Psoas muscle (tissue), 8 donors: ENCODE measurements around the gene SARS1. TPM values are rescaled to one million over a fixed set of nuclear protein-coding genes. Genes with fewer than 3 reads are reported as not detected.

ENCODE experiments used
- ATAC-seq, 4 donors: fragments of 200-7000 bp; cut with Tn5 transposase; one replicate each; pipeline ENCODE4 v1.9.1; 2020; ENCODE audit warnings: moderate library complexity in 3 of 4, mild to moderate bottlenecking in 2 of 4
- DNase-seq, 2 donors: peaks; one replicate each; pipeline ENCODE4 v3.0.0-alpha.2; 2020
- H3K27ac ChIP-seq: fragments of 200-600 bp; one replicate; pipeline ENCODE4 v1.8.0; 2022
- H3K27me3 ChIP-seq, 3 donors: fragments of 200-600 bp in 1 of 3; one replicate each; pipeline versions ENCODE4 v1.6.1 to v1.8.0; 2013 to 2022; ENCODE audit warnings: low read length in 2 of 3, mild to moderate bottlenecking in 2 of 3, moderate library complexity in 1 of 3; ENCODE audit not compliant: insufficient read depth in 3 of 3
- H3K36me3 ChIP-seq, 2 donors: fragments of 200-600 bp in 1 of 2; one replicate each; pipeline versions ENCODE4 v1.6.1 to v1.8.0; 2013 to 2022; ENCODE audit warnings: low read depth in 1 of 2, mild to moderate bottlenecking in 1 of 2, moderate library complexity in 1 of 2; ENCODE audit not compliant: insufficient read depth in 1 of 2
- H3K4me1 ChIP-seq: fragments of 200-600 bp; one replicate; pipeline ENCODE4 v1.8.0; 2022
- H3K4me3 ChIP-seq: fragments of 200-600 bp; one replicate; pipeline ENCODE4 v1.8.0; 2022; ENCODE audit warnings: mild to moderate bottlenecking
- H3K9me3 ChIP-seq: fragments of 200-600 bp; one replicate; pipeline ENCODE4 v1.8.0; 2022
- whole genome bisulfite sequencing, 3 donors: extraction: QIAGEN DNeasy Blood & Tissue Kit; methylation state at CpG; one replicate each; pipeline versions ENCODE4 v1.1.6 to v1.1.7; 2013; 5-methylcytosine and 5-hydroxymethylcytosine counted together
- intact Hi-C, 2 donors: fragments of 100-400 bp; cut with DNase I; formaldehyde crosslinking; loops; one replicate each; pipeline versions ENCODE4 v1.11.0 to v1.14.2; 2022
- polyA plus RNA-seq, 3 donors: library from polyadenylated mRNA; stranded (reverse); fragments of 200-250 nt; gene quantifications; one replicate each; pipeline ENCODE4 v1.2.3, GENCODE V29; 2013
- total RNA-seq, 4 donors: library from RNA; stranded (reverse); fragmentation: NEBNext Ultra II Directional in 2 of 4; extraction: Animal tissue kit (Norgen Biotek cat#: 25700) in 2 of 4; gene quantifications; one replicate each; pipeline versions ENCODE4 v1.2.1 to v1.2.4, GENCODE V29; 2021 to 2023
- TF ChIP-seq, protein P1 (sequence below): fragments of 200-600 bp; IDR thresholded peaks from one replicate; pipeline ENCODE4 v1.8.0; 2022; ENCODE audit warnings: antibody characterized with exemption
- donor health status: healthy with polysubstance abuse.
- donor health status: DM: no; HTN: no; CAD: no; lungs with moderate emphysema.
- donor health status: Bipolar disorder and iron deficiency.
- donor health status: healthy.
- donor health status: DM: yes; HTN: yes; CAD: no.
- donor health status: DM: no; HTN: no; CAD: no.
- donor health status: DM: no; HTN: no; CAD: no.
- donor health status: DM: yes; HTN: yes; CAD: no.

Gene SARS1
- total and polyA plus RNA-seq, 7 donors: 76.4 to 155 (median 149) TPM

DNA sequence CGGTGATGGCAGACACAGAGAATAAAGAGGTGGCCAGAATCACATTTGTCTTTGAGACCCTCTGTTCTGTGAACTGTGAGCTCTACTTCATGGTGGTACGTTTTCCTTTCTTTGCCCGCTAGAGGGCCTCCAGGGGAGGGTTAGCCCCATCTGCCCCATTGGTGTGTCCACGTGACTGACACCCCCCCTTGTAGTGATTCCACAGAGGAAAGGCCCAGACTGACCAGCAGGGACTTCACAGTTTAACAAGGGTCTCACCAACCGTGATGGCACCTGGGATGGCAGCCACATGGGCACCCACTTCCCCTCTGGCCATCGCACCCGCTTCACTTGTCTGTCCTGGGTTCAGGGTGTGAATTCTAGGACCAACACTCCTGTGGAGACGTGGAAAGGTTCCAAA, 22.3 kb upstream of the SARS1 start:
- TF ChIP-seq, protein P1, sequence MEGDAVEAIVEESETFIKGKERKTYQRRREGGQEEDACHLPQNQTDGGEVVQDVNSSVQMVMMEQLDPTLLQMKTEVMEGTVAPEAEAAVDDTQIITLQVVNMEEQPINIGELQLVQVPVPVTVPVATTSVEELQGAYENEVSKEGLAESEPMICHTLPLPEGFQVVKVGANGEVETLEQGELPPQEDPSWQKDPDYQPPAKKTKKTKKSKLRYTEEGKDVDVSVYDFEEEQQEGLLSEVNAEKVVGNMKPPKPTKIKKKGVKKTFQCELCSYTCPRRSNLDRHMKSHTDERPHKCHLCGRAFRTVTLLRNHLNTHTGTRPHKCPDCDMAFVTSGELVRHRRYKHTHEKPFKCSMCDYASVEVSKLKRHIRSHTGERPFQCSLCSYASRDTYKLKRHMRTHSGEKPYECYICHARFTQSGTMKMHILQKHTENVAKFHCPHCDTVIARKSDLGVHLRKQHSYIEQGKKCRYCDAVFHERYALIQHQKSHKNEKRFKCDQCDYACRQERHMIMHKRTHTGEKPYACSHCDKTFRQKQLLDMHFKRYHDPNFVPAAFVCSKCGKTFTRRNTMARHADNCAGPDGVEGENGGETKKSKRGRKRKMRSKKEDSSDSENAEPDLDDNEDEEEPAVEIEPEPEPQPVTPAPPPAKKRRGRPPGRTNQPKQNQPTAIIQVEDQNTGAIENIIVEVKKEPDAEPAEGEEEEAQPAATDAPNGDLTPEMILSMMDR: no peak
- WGBS, 3 donors: 78 to 85% (median 80%) methylated on average over 8 of the region's 8 CpGs
- peaks cover 6% of the 10 kb centered on the region for H3K4me1 ChIP-seq
- H3K9me3 ChIP-seq: no peaks in the 10 kb centered on the region
- H3K27ac ChIP-seq: no peak overlapping the region
- DNase-seq: no peak
- intact Hi-C loops: loop anchor here in 1 of 2 donors (5.0 to 10.0 kb wide), 2 partner anchors 39 to 87 kb away; no protein-coding TSS in a partner anchor
- no peak for ATAC-seq
- H3K36me3 ChIP-seq: no peaks in the 10 kb centered on the region
- no peak overlapping the region for H3K4me3 ChIP-seq
- no peaks in the 10 kb centered on the region for H3K27me3 ChIP-seq

DNA sequence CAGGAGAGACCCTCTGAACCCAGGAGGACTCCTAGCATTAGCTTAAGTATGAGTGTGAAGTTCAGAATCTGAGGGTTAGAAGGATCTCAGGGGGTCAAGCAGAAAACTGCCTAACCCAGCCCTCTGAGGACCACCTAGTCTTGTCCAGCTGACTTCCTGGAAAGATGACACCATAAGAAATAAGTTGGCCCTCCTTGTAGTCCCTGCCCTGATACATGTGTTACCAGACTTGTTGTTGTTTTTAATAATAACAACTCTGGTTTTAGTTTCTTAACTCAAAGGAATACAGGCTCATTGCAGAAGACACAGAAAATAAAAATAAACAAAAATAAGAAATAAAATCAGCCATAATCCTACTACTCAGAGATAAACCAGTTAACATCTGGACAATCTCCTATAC, 21.8 kb upstream of the SARS1 start:
- DNase-seq: no peak

DNA sequence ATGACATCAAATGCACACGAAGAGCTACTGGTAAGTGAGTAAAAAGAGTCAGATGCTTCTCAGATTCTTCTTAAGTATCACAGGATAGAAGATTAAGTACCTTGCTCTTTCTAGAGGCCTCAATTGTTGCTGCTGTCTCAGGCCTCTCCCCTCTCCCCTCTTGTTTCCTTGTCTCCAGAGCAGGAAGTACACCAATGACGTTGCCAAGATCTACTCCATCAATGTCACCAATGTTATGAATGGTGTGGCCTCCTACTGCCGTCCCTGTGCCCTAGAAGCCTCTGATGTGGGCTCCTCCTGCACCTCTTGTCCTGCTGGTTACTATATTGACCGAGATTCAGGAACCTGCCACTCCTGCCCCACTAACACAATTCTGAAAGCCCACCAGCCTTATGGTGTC, 21.3 kb upstream of the SARS1 start:
- Histone ChIP-seq H3K36me3 (no peaks in the 10 kb centered on the region), H3K9me3 (no peaks in the 10 kb centered on the region), H3K27me3 (no peaks in the 10 kb centered on the region), H3K4me1 (peaks cover 6% of the 10 kb centered on the region), H3K4me3 (no peak overlapping the region), H3K27ac (no peak overlapping the region)
- ATAC-seq (no peak), DNase-seq (no peak)
- TF ChIP-seq, protein P1: no peak
- intact Hi-C loops: loop anchor here in 1 of 2 donors (5.0 to 10.0 kb wide), 2 partner anchors 40 to 88 kb away; no protein-coding TSS in a partner anchor
- WGBS, 3 donors: 65 to 69% (median 68%) methylated on average over 4 of the region's 4 CpGs

More for the DNA sequence above, 21.8 kb upstream of the SARS1 start:
- H3K27me3 ChIP-seq: no peaks in the 10 kb centered on the region
- no peak for ATAC-seq
- TF ChIP-seq, protein P1: no peak
- no peak overlapping the region for H3K4me3 ChIP-seq
- H3K36me3 ChIP-seq: no peaks in the 10 kb centered on the region
- H3K27ac ChIP-seq: no peak overlapping the region
- intact Hi-C loops: loop anchor here in 1 of 2 donors (5.0 to 10.0 kb wide), 2 partner anchors 40 to 87 kb away; no protein-coding TSS in a partner anchor
- no peaks in the 10 kb centered on the region for H3K9me3 ChIP-seq
- peaks cover 6% of the 10 kb centered on the region for H3K4me1 ChIP-seq

DNA sequence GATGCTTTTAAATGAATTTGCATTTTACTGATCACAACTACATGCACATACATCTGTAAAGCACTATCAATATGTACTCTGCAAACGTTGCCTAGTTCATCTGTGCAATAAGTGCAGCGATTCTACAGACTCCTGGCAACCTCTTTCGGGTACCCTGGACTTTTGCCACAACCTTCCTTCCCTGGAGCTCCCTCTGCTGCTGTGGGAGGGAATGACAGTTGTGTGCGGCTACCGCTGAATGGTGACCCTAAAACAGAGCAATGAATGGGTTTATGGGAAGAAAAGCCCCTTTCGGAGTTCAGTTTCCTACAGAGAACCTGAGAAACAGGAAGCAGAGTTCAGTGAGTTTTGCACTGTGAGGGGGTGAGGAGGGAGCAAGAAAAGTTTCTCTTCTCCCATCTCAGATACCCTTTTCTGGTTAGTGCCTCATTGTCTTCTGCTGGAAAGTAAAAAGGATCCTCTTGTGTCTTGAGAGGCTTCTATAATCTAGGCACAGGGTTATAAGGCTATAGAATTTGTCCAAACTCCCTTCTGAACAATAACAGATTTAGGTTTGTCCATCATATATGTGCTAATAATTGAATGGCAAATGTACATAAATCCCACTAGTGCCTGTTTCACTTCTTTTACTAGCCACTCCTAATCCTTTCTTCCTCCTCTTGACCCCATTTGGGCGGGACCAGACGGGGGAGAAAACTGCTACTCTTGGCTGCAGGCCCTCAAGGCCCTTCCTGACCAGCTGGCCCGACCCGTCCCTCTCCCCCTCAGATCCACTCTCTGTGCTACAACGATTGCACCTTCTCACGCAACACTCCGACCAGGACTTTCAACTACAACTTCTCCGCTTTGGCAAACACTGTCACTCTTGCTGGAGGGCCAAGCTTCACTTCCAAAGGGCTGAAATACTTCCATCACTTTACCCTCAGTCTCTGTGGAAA, 19.8 kb upstream of the SARS1 start:
- H3K27ac ChIP-seq: no peak overlapping the region
- TF ChIP-seq, protein P1: peak; percentile 60
- DNase-seq (peak; percentile 21 to 61), ATAC-seq (peak in 2 of 4 donors; percentile 80 to 91)
- H3K4me1 ChIP-seq: peaks cover 6% of the 10 kb centered on the region
- H3K4me3 ChIP-seq: no peak overlapping the region
- WGBS, 3 donors: 43 to 50% (median 43%) methylated on average over 14 of the region's 14 CpGs
- no peaks in the 10 kb centered on the region for H3K9me3 ChIP-seq
- H3K27me3 ChIP-seq: no peaks in the 10 kb centered on the region
- intact Hi-C loops: loop anchor here in 1 of 2 donors (5.0 to 10.0 kb wide), 2 partner anchors 42 to 89 kb away; no protein-coding TSS in a partner anchor
- H3K36me3 ChIP-seq: no peaks in the 10 kb centered on the region
